IMR-90 (cell line): Measurements from ENCODE around the gene WNT7A.

Source experiments
- BHLHE40 ChIP-seq: fragments of 150-350 bp; IDR thresholded peaks from 2 replicates; pipeline ENCODE4 v1.6.1; 2016; ENCODE audit warnings: mild to moderate bottlenecking, low read depth, low read length
- CEBPB ChIP-seq: IDR thresholded peaks from 2 replicates; pipeline ENCODE4 v1.6.1; 2012; ENCODE audit warnings: low read depth, low read length, improper control_type of control experiment
- NFE2L2 ChIP-seq: fragments of 150-350 bp; IDR thresholded peaks from 2 replicates; pipeline ENCODE4 v1.6.1; 2016; ENCODE audit warnings: low read depth, mild to moderate bottlenecking, low read length
- POLR2A ChIP-seq: IDR thresholded peaks from 2 replicates; pipeline ENCODE4 v1.6.1; 2012; ENCODE audit warnings: mild to moderate bottlenecking, low read depth, low read length
- RAD21 ChIP-seq: IDR thresholded peaks from 2 replicates; pipeline ENCODE4 v1.6.1; 2012; ENCODE audit warnings: low read length, improper control_type of control experiment
- TF ChIP-seq, protein P1 (sequence below): conservative IDR thresholded peaks from 2 replicates; pipeline ENCODE4 v1.5.1; 2012; ENCODE audit warnings: mild to moderate bottlenecking, low read depth, low read length, improper control_type of control experiment
- TF ChIP-seq, protein P2 (sequence below): fragments of 150-350 bp; IDR thresholded peaks from 2 replicates; pipeline ENCODE4 v1.6.1; 2017; ENCODE audit warnings: mild to moderate bottlenecking, antibody characterized with exemption, low read length, low read depth

DNA sequence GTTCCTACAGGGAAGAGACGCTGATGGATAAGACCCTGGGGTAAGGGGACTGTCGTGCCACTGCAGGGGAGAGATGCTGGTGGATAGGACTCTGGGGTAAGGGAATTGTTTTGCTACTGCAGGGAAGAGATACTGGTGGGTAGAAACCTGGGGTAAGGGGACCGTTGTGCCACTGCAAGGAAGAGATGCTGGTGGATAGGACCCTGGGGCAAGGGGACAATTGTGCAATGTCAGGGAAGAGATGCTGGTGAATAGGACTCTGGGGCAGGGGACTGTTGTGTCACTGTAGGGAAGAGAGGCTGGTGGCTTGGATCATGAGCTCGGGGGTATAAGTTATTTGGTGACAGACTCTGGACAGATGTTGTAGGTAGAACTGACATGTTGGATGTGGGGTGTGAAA is 37.6 kb downstream of the WNT7A start:
- TF ChIP-seq, protein P1, sequence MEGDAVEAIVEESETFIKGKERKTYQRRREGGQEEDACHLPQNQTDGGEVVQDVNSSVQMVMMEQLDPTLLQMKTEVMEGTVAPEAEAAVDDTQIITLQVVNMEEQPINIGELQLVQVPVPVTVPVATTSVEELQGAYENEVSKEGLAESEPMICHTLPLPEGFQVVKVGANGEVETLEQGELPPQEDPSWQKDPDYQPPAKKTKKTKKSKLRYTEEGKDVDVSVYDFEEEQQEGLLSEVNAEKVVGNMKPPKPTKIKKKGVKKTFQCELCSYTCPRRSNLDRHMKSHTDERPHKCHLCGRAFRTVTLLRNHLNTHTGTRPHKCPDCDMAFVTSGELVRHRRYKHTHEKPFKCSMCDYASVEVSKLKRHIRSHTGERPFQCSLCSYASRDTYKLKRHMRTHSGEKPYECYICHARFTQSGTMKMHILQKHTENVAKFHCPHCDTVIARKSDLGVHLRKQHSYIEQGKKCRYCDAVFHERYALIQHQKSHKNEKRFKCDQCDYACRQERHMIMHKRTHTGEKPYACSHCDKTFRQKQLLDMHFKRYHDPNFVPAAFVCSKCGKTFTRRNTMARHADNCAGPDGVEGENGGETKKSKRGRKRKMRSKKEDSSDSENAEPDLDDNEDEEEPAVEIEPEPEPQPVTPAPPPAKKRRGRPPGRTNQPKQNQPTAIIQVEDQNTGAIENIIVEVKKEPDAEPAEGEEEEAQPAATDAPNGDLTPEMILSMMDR, result no peak
- TF ChIP-seq NFE2L2, result no peak
- TF ChIP-seq, protein P2, sequence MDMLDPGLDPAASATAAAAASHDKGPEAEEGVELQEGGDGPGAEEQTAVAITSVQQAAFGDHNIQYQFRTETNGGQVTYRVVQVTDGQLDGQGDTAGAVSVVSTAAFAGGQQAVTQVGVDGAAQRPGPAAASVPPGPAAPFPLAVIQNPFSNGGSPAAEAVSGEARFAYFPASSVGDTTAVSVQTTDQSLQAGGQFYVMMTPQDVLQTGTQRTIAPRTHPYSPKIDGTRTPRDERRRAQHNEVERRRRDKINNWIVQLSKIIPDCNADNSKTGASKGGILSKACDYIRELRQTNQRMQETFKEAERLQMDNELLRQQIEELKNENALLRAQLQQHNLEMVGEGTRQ, result no peak
- TF ChIP-seq CEBPB, result no peak
- TF ChIP-seq POLR2A, result no peak
- no peak for TF ChIP-seq BHLHE40
- TF ChIP-seq RAD21, result no peak
